ENCODE measurements around the gene CALM1. TPM values are rescaled to one million over a fixed set of nuclear protein-coding genes. Genes with fewer than 3 reads are reported as not detected.
A peak's percentile ranks its signal among the peaks of the same experiment; 100 is the strongest.

CALM1 gene
- total RNA-seq, 1 donor from 2014 or later = 634 TPM

- no peak for DNase-seq (ENCODE audit: low spot score)
Observed at GRCh38 chr14:90379106-90379505, 17.7 kb upstream of the CALM1 start.

GRCh38 chr14:90381011-90381786 is 15.6 kb upstream of the CALM1 start:
- no peak for TF ChIP-seq CTCF (IDR thresholded peaks at IDR 0.05; ENCODE audit: unreplicated experiment)
- Mint-ChIP-seq H3K9me3 (ENCODE audit: unreplicated experiment) (no peaks in the 10 kb centered on the region), H3K4me3 (ENCODE audit: unreplicated experiment) (no peak overlapping the region), H3K27ac (ENCODE audit: unreplicated experiment) (no peak overlapping the region), H3K36me3 (ENCODE audit: low read depth, unreplicated experiment) (no peaks in the 10 kb centered on the region), H3K27me3 (ENCODE audit: unreplicated experiment) (peaks cover 2% of the 10 kb centered on the region), H3K4me1 (ENCODE audit: unreplicated experiment) (peaks cover 11% of the 10 kb centered on the region)
- DNase-seq (ENCODE audit: low spot score) = no peak

More at GRCh38 chr14:90379106-90379505, 17.7 kb upstream of the CALM1 start:
- Mint-ChIP-seq H3K27ac (ENCODE audit: unreplicated experiment) (no peak overlapping the region), H3K4me3 (ENCODE audit: unreplicated experiment) (no peak overlapping the region), H3K36me3 (ENCODE audit: low read depth, unreplicated experiment) (no peaks in the 10 kb centered on the region), H3K9me3 (ENCODE audit: unreplicated experiment) (no peaks in the 10 kb centered on the region), H3K27me3 (ENCODE audit: unreplicated experiment) (peaks cover 2% of the 10 kb centered on the region), H3K4me1 (ENCODE audit: unreplicated experiment) (peaks cover 3% of the 10 kb centered on the region)
- TF ChIP-seq CTCF (IDR thresholded peaks at IDR 0.05; ENCODE audit: unreplicated experiment) = no peak

GRCh38 chr14:90381999-90382451 is 14.8 kb upstream of the CALM1 start:
- Mint-ChIP-seq H3K27me3 (ENCODE audit: unreplicated experiment) (peaks cover 2% of the 10 kb centered on the region), H3K9me3 (ENCODE audit: unreplicated experiment) (no peaks in the 10 kb centered on the region), H3K4me3 (ENCODE audit: unreplicated experiment) (no peak overlapping the region), H3K4me1 (ENCODE audit: unreplicated experiment) (peaks cover 11% of the 10 kb centered on the region), H3K27ac (ENCODE audit: unreplicated experiment) (no peak overlapping the region), H3K36me3 (ENCODE audit: low read depth, unreplicated experiment) (no peaks in the 10 kb centered on the region)
- no peak for TF ChIP-seq CTCF (IDR thresholded peaks at IDR 0.05; ENCODE audit: unreplicated experiment)
- DNase-seq (ENCODE audit: low spot score) = peak; percentile 18

GRCh38 chr14:90382491-90383125 is 14.2 kb upstream of the CALM1 start:
- TF ChIP-seq CTCF (IDR thresholded peaks at IDR 0.05; ENCODE audit: unreplicated experiment) = no peak
- Mint-ChIP-seq H3K36me3 (ENCODE audit: low read depth, unreplicated experiment) (no peaks in the 10 kb centered on the region), H3K9me3 (ENCODE audit: unreplicated experiment) (no peaks in the 10 kb centered on the region), H3K27ac (ENCODE audit: unreplicated experiment) (no peak overlapping the region), H3K4me3 (ENCODE audit: unreplicated experiment) (no peak overlapping the region), H3K4me1 (ENCODE audit: unreplicated experiment) (peaks cover 11% of the 10 kb centered on the region), H3K27me3 (ENCODE audit: unreplicated experiment) (peaks cover 2% of the 10 kb centered on the region)
- peak; percentile 54 for DNase-seq (ENCODE audit: low spot score)
